Lower leg skin (tissue), 4 donors: ENCODE results near the gene PCDH9. TPM values are rescaled to one million over a fixed set of nuclear protein-coding genes. Genes with fewer than 3 reads are reported as not detected.
"Not testable (repeated sequence)": the region's sequence is repeated elsewhere in the genome, so short reads cannot be mapped to it uniquely, and the experiment has no call there.

Experiments
- DNase-seq, 2 donors: peaks; one replicate each; pipeline ENCODE4 v3.0.0-alpha.2; 2019; ENCODE audit warnings: low spot score in 2 of 2
- H3K4me3 ChIP-seq: fragments of 200-600 bp; sonication (generic); 2 replicates; pipeline ENCODE4 v1.5.1; 2017; ENCODE audit warnings: mild to moderate bottlenecking, low read depth; ENCODE audit not compliant: poor library complexity, severe bottlenecking
- POLR2A ChIP-seq, 2 donors: fragments of 450-650 bp; IDR thresholded peaks; one replicate each; pipeline ENCODE4 v1.6.1; 2016 to 2017; ENCODE audit warnings: antibody characterized with exemption in 2 of 2, mild to moderate bottlenecking in 1 of 2, moderate library complexity in 1 of 2
- WGBS, 2 donors: methylation state at CpG; one replicate each; pipeline ENCODE4 v1.1.5; 2018; 5-methylcytosine and 5-hydroxymethylcytosine counted together
- intact Hi-C: fragments of 100-400 bp; cut with DNase I; formaldehyde crosslinking; loops from one replicate; pipeline ENCODE4 v1.15.0; 2023; ENCODE audit warnings: low total_unique reads
- total RNA-seq, 4 donors: library from RNA; depleted of rRNA; stranded (reverse); fragments of >200 nt; gene quantifications; one replicate each; pipeline ENCODE4 v1.1.0, GENCODE V29; 2016
- TF ChIP-seq, protein P1 (sequence below), 3 donors: fragments of 450-650 bp; IDR thresholded peaks; one replicate each; pipeline ENCODE4 v1.5.1; 2016; ENCODE audit warnings: antibody characterized with exemption in 3 of 3, mild to moderate bottlenecking in 3 of 3, moderate library complexity in 2 of 3

The PCDH9 gene
- total RNA-seq, 4 donors from 2014 or later, result 0.21 to 0.84 (median 0.36) TPM

DNA sequence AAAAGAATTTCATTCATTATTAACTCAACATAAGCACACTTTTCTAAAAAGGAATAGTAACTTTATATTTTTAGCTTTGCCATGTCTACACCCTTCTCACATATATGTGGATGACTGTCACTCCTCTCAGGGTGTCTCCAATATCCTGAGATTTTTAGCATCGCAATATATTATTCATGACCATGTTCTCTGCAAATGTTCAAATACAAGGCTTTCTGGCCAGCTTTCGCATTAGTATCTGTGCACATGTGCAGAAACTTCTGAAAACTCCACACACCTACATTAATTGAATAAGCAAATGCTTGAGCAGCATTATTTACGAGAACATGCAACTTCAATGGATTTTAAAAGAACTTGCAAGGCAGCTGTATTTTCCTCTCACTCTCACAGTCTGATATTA lies 334.8 kb downstream of the PCDH9 start:
- 86 to 92% methylated on average over 3 of the region's 3 CpGs for WGBS, 2 donors
- DNase-seq, result no peak
- H3K4me3 ChIP-seq, result no peak overlapping the region
- no peak for TF ChIP-seq POLR2A (IDR thresholded peaks at IDR 0.05)
- TF ChIP-seq, protein P1, sequence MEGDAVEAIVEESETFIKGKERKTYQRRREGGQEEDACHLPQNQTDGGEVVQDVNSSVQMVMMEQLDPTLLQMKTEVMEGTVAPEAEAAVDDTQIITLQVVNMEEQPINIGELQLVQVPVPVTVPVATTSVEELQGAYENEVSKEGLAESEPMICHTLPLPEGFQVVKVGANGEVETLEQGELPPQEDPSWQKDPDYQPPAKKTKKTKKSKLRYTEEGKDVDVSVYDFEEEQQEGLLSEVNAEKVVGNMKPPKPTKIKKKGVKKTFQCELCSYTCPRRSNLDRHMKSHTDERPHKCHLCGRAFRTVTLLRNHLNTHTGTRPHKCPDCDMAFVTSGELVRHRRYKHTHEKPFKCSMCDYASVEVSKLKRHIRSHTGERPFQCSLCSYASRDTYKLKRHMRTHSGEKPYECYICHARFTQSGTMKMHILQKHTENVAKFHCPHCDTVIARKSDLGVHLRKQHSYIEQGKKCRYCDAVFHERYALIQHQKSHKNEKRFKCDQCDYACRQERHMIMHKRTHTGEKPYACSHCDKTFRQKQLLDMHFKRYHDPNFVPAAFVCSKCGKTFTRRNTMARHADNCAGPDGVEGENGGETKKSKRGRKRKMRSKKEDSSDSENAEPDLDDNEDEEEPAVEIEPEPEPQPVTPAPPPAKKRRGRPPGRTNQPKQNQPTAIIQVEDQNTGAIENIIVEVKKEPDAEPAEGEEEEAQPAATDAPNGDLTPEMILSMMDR (IDR thresholded peaks at IDR 0.05), result no peak
- intact Hi-C loops, result no loop called here

DNA sequence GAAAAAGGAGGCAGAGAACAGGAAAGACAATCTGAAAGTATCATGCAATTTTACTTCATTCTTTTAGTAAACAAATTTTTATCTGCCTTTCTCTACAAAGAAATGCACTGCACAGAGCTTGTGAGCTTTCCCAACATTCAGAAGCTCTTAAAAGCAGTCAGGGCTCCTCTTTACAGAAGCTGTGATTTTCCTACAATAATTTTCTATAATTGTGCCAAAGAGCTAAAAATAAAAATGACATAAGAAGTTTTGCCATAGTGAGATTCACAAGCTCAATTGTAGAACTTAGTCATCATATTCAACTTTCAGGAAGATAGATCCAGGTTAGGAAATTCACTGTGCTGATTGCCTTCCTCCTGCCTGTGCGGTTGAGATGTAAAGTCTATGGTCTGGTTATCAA lies 341.4 kb downstream of the PCDH9 start:
- 85 to 97% methylated on average over 1 of the region's 1 CpG for WGBS, 2 donors
- intact Hi-C loops, result no loop called here
- TF ChIP-seq, protein P1 (IDR thresholded peaks at IDR 0.05), result no peak
- no peak for TF ChIP-seq POLR2A (IDR thresholded peaks at IDR 0.05)
- no peak overlapping the region for H3K4me3 ChIP-seq
- no peak for DNase-seq

GRCh38 chr13:66887088-66887487 lies 343.0 kb downstream of the PCDH9 start:
- no peak for DNase-seq
- WGBS, 2 donors, result 39 to 44% methylated on average over 5 of the region's 5 CpGs
- H3K4me3 ChIP-seq, result no peak overlapping the region
- TF ChIP-seq POLR2A (IDR thresholded peaks at IDR 0.05), result no peak
- TF ChIP-seq, protein P1 (IDR thresholded peaks at IDR 0.05), result no peak
- intact Hi-C loops, result no loop called here

DNA sequence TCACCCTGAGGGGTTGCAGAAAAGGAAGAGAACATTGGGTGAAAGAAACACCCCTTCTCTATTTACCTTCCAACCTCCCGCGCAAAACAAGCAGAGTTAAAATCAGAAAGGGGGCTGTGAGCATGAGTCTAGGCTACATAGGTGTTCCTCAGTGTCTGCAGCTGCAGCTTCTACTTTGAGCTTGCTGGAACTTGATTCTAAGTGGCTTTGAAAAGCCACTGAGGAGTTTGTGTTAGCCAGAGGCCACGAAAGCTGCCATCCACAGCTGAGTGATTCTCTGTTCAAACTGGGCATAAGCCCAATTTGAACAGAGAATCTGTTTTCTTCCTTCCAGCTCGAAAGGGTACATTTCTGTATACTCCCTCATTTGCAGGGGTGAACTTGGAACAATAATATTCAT lies 343.9 kb downstream of the PCDH9 start:
- intact Hi-C loops, result no loop called here
- TF ChIP-seq POLR2A (IDR thresholded peaks at IDR 0.05), result no peak
- TF ChIP-seq, protein P1 (IDR thresholded peaks at IDR 0.05), result no peak
- no peak overlapping the region for H3K4me3 ChIP-seq
- WGBS, 2 donors, result 36 to 40% methylated on average over 4 of the region's 4 CpGs
- no peak for DNase-seq

GRCh38 chr13:66881170-66881569 lies 349.0 kb downstream of the PCDH9 start:
- intact Hi-C loops, H3K4me3 ChIP-seq, DNase-seq: not testable (repeated sequence)
- 73 to 84% methylated on average over 2 of the region's 2 CpGs for WGBS, 2 donors

- intact Hi-C loops, result no loop called here
These were observed 350.1 kb downstream of the PCDH9 start for GRCh38 chr13:66879988-66880387.

More at GRCh38 chr13:66879988-66880387, 350.1 kb downstream of the PCDH9 start:
- TF ChIP-seq, protein P1 (IDR thresholded peaks at IDR 0.05), result no peak
- no peak for TF ChIP-seq POLR2A (IDR thresholded peaks at IDR 0.05)
- no peak overlapping the region for H3K4me3 ChIP-seq
- 33 to 48% methylated on average over 1 of the region's 1 CpG for WGBS, 2 donors
- no peak for DNase-seq
